Measurements from ENCODE around the gene OTUD6A. TPM values are rescaled to one million over a fixed set of nuclear protein-coding genes. Genes with fewer than 3 reads are reported as not detected.

OTUD6A gene
- polyA plus RNA-seq, 1 experiment = not detected

GRCh38 chrX:70038951-70039350 is 23.3 kb upstream of the OTUD6A start:
- DNase-seq (ENCODE audit: low read depth, low spot score) = no peak
- Histone ChIP-seq H3K4me3 (ENCODE audit: low read depth, low read length) (no peak overlapping the region), H3K9me3 (ENCODE audit: control insufficient read depth, insufficient read depth, low read length) (no peaks in the 10 kb centered on the region), H3K27ac (ENCODE audit: low read depth, low read length) (no peak overlapping the region), H3K27me3 (ENCODE audit: control insufficient read depth, insufficient read depth, low read length) (no peaks in the 10 kb centered on the region)
- ChIA-PET POLR2A (no interaction called here), CTCF (interaction anchor here (0.6 to 4.4 kb wide), 4 partner anchors 9 to 97 kb away, joined by 3 to 30 read pairs (median 8); no protein-coding TSS in a partner anchor)
- no peak for TF ChIP-seq CTCF (IDR thresholded peaks at IDR 0.05; ENCODE audit: low read depth, low read length)

GRCh38 chrX:70039758-70040157 is 22.5 kb upstream of the OTUD6A start:
- Histone ChIP-seq H3K27ac (ENCODE audit: low read depth, low read length) (no peak overlapping the region), H3K27me3 (ENCODE audit: control insufficient read depth, insufficient read depth, low read length) (no peaks in the 10 kb centered on the region), H3K9me3 (ENCODE audit: control insufficient read depth, insufficient read depth, low read length) (no peaks in the 10 kb centered on the region), H3K4me3 (ENCODE audit: low read depth, low read length) (no peak overlapping the region)
- POLR2A ChIA-PET = no interaction called here
- CTCF ChIA-PET = interaction anchor here (0.6 to 4.4 kb wide), 4 partner anchors 9 to 96 kb away, joined by 3 to 30 read pairs (median 8); no protein-coding TSS in a partner anchor
- DNase-seq (ENCODE audit: low read depth, low spot score) = no peak
- no peak for TF ChIP-seq CTCF (IDR thresholded peaks at IDR 0.05; ENCODE audit: low read depth, low read length)

- Histone ChIP-seq H3K9me3 (ENCODE audit: control insufficient read depth, insufficient read depth, low read length) (no peaks in the 10 kb centered on the region), H3K27ac (ENCODE audit: low read depth, low read length) (no peak overlapping the region), H3K27me3 (ENCODE audit: control insufficient read depth, insufficient read depth, low read length) (no peaks in the 10 kb centered on the region), H3K4me3 (ENCODE audit: low read depth, low read length) (no peak overlapping the region)
- no peak for DNase-seq (ENCODE audit: low read depth, low spot score)
- ChIA-PET POLR2A (no interaction called here), CTCF (interaction anchor here (4.4 kb wide), 1 partner anchor 12 kb away, joined by 30 read pairs; no protein-coding TSS in a partner anchor)
- TF ChIP-seq CTCF (IDR thresholded peaks at IDR 0.05; ENCODE audit: low read depth, low read length) = no peak
Observed at GRCh38 chrX:70041993-70042392, 20.3 kb upstream of the OTUD6A start.

- no peak overlapping the region for H3K4me3 ChIP-seq (ENCODE audit: low read depth, low read length)
- ChIA-PET CTCF (interaction anchor here (1.6 to 4.4 kb wide), 2 partner anchors 9 to 12 kb away, joined by 4 to 30 read pairs; no protein-coding TSS in a partner anchor), POLR2A (no interaction called here)
- H3K27ac ChIP-seq (ENCODE audit: low read depth, low read length) = no peak overlapping the region
- no peaks in the 10 kb centered on the region for H3K9me3 ChIP-seq (ENCODE audit: control insufficient read depth, insufficient read depth, low read length)
- no peaks in the 10 kb centered on the region for H3K27me3 ChIP-seq (ENCODE audit: control insufficient read depth, insufficient read depth, low read length)
- TF ChIP-seq CTCF (IDR thresholded peaks at IDR 0.05; ENCODE audit: low read depth, low read length) = no peak
- no peak for DNase-seq (ENCODE audit: low read depth, low spot score)
Observed at GRCh38 chrX:70042399-70043371, 19.6 kb upstream of the OTUD6A start.

- TF ChIP-seq CTCF (IDR thresholded peaks at IDR 0.05; ENCODE audit: low read depth, low read length) = no peak
- ChIA-PET POLR2A (no interaction called here), CTCF (interaction anchor here (0.5 to 1.6 kb wide), 2 partner anchors 10 to 244 kb away, joined by 3 to 4 read pairs; no protein-coding TSS in a partner anchor)
- no peak for DNase-seq (ENCODE audit: low read depth, low spot score)
- Histone ChIP-seq H3K27ac (ENCODE audit: low read depth, low read length) (no peak overlapping the region), H3K27me3 (ENCODE audit: control insufficient read depth, insufficient read depth, low read length) (no peaks in the 10 kb centered on the region), H3K9me3 (ENCODE audit: control insufficient read depth, insufficient read depth, low read length) (no peaks in the 10 kb centered on the region), H3K4me3 (ENCODE audit: low read depth, low read length) (no peak overlapping the region)
Observed at GRCh38 chrX:70043685-70044084, 18.6 kb upstream of the OTUD6A start.

Data from AG04450 (cell line).